A673 (cell line): Measurements from ENCODE around the gene RNF167. TPM values are rescaled to one million over a fixed set of nuclear protein-coding genes. Genes with fewer than 3 reads are reported as not detected.

Source experiments
- BruUV-seq: library from RNA; stranded (reverse); fragments of 400-500 nt; replicated peaks from 2 replicates; lab custom pipeline; 2021; lab: Mats Ljungman, UMichigan
- CTCF ChIA-PET: fragments of 300-600 bp; sonication (Branson Sonifier 250); formaldehyde crosslinking; loops from one replicate; lab custom pipeline; 2022; ENCODE audit warnings: antibody characterized with exemption; lab: Charles Lee
- POLR2A ChIA-PET: fragments of 300-600 bp; sonication (Branson Sonifier 250); formaldehyde crosslinking; loops from one replicate; lab custom pipeline; 2022; ENCODE audit warnings: antibody characterized with exemption; ENCODE audit not compliant: low non-redundant PET; lab: Charles Lee
- DNase-seq: peaks from one replicate; pipeline ENCODE4 v3.0.0-alpha.2; 2015; ENCODE audit warnings: low spot score
- H3K27ac ChIP-seq: fragments of 200-600 bp; sonication (generic); 2 replicates; pipeline ENCODE4 v1.5.1; 2016; ENCODE audit warnings: mixed run types, low read depth, mild to moderate bottlenecking, mixed read lengths, antibody characterized with exemption, low read length; ENCODE audit not compliant: poor library complexity, severe bottlenecking
- H3K27me3 ChIP-seq: fragments of 200-600 bp; sonication (generic); replicated peaks from 2 replicates; pipeline ENCODE4 v1.6.1; 2017; ENCODE audit warnings: mixed run types, low read depth, mild to moderate bottlenecking, mixed read lengths, antibody characterized with exemption, low read length; ENCODE audit not compliant: insufficient read depth, poor library complexity
- H3K36me3 ChIP-seq: fragments of 200-600 bp; sonication (generic); 2 replicates; pipeline ENCODE4 v1.6.1; 2016; ENCODE audit warnings: mixed run types, mild to moderate bottlenecking, mixed read lengths, antibody characterized with exemption, low read length; ENCODE audit not compliant: insufficient read depth, poor library complexity, severe bottlenecking
- H3K4me1 ChIP-seq: fragments of 200-600 bp; sonication (generic); 2 replicates; pipeline ENCODE4 v1.6.1; 2017; ENCODE audit warnings: mixed run types, mild to moderate bottlenecking, mixed read lengths, antibody characterized with exemption, low read length; ENCODE audit not compliant: insufficient read depth, poor library complexity, severe bottlenecking
- H3K4me3 ChIP-seq: fragments of 200-600 bp; sonication (generic); 2 replicates; pipeline ENCODE4 v1.5.1; 2016; ENCODE audit warnings: low read depth, mixed run types, mild to moderate bottlenecking, mixed read lengths, low read length; ENCODE audit not compliant: poor library complexity, severe bottlenecking
- H3K9me3 ChIP-seq: fragments of 200-600 bp; sonication (generic); 2 replicates; pipeline ENCODE4 v1.6.1; 2016; ENCODE audit warnings: mixed run types, low read depth, mild to moderate bottlenecking, mixed read lengths, antibody characterized with exemption, low read length; ENCODE audit not compliant: poor library complexity, severe bottlenecking
- CTCF ChIP-seq: fragments of 300-800, 200-600 bp; sonication (generic); conservative IDR thresholded peaks from 2 replicates; pipeline ENCODE4 v1.5.1; 2017; ENCODE audit warnings: low read depth, mild to moderate bottlenecking, antibody characterized with exemption, low read length, moderate library complexity, mixed read lengths
- EZH2 ChIP-seq: fragments of 200-600 bp; sonication (generic); IDR thresholded peaks from 2 replicates; pipeline ENCODE4 v1.6.1; 2017; ENCODE audit warnings: borderline replicate concordance, low read depth, mild to moderate bottlenecking, mixed read lengths, antibody characterized with exemption, low read length; ENCODE audit not compliant: poor library complexity, severe bottlenecking
- intact Hi-C: fragments of 100-400 bp; cut with micrococcal nuclease; formaldehyde crosslinking; loops from one replicate; pipeline ENCODE4 v1.10.0; 2022; ENCODE audit not compliant: unreplicated experiment
- total RNA-seq: library from RNA; stranded (reverse); gene quantifications from 2 replicates; pipeline ENCODE4 v1.2.3, GENCODE V29; 2021

The RNF167 gene
- total RNA-seq, 1 experiment from 2014 or later, result 77.3 TPM

- Histone ChIP-seq H3K27me3 (no peaks in the 10 kb centered on the region), H3K36me3 (no peaks in the 10 kb centered on the region), H3K27ac (peak overlapping the region; percentile 73), H3K4me1 (peaks cover 14% of the 10 kb centered on the region), H3K4me3 (peak overlapping the region; percentile 80), H3K9me3 (no peaks in the 10 kb centered on the region)
- ChIA-PET CTCF (interaction anchor here (0.5 to 2.2 kb wide), 2 partner anchors 19 to 50 kb away, joined by 8 read pairs; partner anchors contain the start of gene SPAG7), POLR2A (interaction anchor here (0.6 kb wide), 1 partner anchor 324 kb away, joined by 3 read pairs; no protein-coding TSS in a partner anchor)
- BruUV-seq, result no TSS peak
- intact Hi-C loops, result no loop called here
- TF ChIP-seq EZH2 (no peak), CTCF (no peak)
- no peak for DNase-seq
Observed at GRCh38 chr17:4986403-4986802, 46.3 kb downstream of the RNF167 start.

GRCh38 chr17:4986951-4987766 lies 47.1 kb downstream of the RNF167 start, which contains the start of gene CAMTA2:
CAMTA2 (minus strand) TSS chr17:4987675; CDS start chr17:4986222, 1,453 bp downstream.
- H3K27ac ChIP-seq, result peak within 1 kb of the TSS; percentile 73
- peak within 1 kb of the TSS; percentile 80 for H3K4me3 ChIP-seq
- TF ChIP-seq CTCF (peak; percentile 75), EZH2 (no peak)
- H3K27me3 ChIP-seq, result no peaks in the 10 kb centered on the region
- no peaks in the 10 kb centered on the region for H3K9me3 ChIP-seq
- no peaks in the 10 kb centered on the region for H3K36me3 ChIP-seq
- intact Hi-C loops, result no loop called here
- DNase-seq, result peak; percentile 83
- H3K4me1 ChIP-seq, result peaks cover 14% of the 10 kb centered on the region
- no TSS peak for BruUV-seq
- CTCF ChIA-PET, result interaction anchor here (2.2 kb wide), 1 partner anchor 20 kb away, joined by 8 read pairs; the partner anchor contains the start of gene SPAG7
- POLR2A ChIA-PET, result interaction anchor here (0.6 kb wide), 1 partner anchor 323 kb away, joined by 3 read pairs; no protein-coding TSS in a partner anchor

- H3K4me1 ChIP-seq, result peaks cover 14% of the 10 kb centered on the region
- H3K36me3 ChIP-seq, result no peaks in the 10 kb centered on the region
- CTCF ChIA-PET, result interaction anchor here (0.6 to 2.2 kb wide), 2 partner anchors 20 to 74 kb away, joined by 4 to 8 read pairs; partner anchors contain the start of gene SPAG7
- DNase-seq, result peak; percentile 40
- TSS peak; percentile 61 for BruUV-seq
- peak overlapping the region; percentile 80 for H3K4me3 ChIP-seq
- H3K27ac ChIP-seq, result peak overlapping the region; percentile 73
- intact Hi-C loops, result no loop called here
- POLR2A ChIA-PET, result no interaction called here
- TF ChIP-seq CTCF, result no peak
- no peak for TF ChIP-seq EZH2
- no peaks in the 10 kb centered on the region for H3K9me3 ChIP-seq
- no peaks in the 10 kb centered on the region for H3K27me3 ChIP-seq
Observed at GRCh38 chr17:4987767-4988567, 47.9 kb downstream of the RNF167 start.
